NCI-H510A (cell line): ENCODE results near the gene WSCD1.

Experiments
- DNase-seq: peaks from one replicate; lab custom pipeline; 2025; lab: John Stamatoyannopoulos, UW

The WSCD1 gene

DNA sequence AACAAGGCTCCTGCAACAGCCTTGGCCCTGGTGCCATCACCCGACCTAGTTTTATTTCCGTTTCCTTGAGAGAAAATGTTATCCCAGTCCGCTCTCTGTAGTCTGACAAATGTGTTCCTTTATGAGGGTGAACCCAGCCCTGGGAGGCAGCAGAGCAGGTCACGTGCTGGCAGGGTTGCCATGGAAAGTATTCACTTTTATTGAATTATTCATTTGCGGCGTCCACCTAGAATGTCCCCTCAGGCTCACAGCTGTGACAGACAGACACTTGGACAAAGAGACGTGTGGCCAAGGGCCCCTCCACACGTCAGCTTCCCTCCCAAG, 90.0 kb downstream of the WSCD1 start:
- DNase-seq, result no peak

DNA sequence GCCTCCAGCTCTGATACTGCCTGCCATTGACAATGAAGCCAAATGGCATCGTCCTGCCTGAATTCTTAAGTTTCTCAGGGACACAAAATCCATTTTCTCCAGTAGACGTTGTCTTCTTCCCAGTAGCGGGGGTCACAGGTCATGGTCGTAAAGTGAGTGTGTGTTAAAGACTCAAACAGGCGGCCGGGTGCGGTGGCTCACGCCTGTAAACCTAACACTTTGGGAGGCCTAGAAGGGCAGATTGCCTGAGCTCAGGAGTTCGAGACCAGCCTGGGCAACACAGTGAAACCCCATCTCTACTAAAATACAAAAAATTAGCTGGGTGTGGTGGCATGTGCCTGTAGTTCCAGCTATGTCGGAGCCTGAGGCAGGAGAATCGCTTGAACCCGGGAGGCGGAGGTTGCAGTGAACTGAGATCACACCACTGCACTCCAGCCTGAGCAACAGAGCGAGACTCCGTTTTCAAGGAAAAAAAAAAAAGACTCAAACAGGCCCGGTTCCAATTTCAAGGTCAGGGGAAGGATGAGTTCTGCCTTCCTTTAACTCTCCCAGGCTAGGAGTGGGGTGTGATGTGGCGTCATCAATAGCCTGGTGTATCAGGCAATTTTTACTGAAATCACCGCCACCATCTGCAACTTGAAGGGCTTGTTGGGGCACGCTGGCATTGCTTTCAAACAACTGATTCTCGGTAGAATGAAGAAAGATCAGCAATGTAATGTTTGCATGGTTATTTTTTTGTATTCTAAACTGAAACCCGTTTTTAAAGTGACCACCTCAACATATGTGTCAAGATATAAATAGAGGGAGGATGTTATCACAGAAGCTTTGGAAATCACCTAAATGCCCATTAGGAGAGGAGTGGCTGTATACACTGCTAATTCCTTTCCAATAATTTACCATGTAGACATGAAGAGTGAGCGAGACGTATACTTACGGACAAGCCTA, 91.0 kb downstream of the WSCD1 start:
- no peak for DNase-seq

- no peak for DNase-seq
Observed at GRCh38 chr17:6162216-6162615, 92.0 kb downstream of the WSCD1 start.

- DNase-seq, result no peak
Observed at GRCh38 chr17:6162892-6163291, 92.7 kb downstream of the WSCD1 start.

GRCh38 chr17:6163612-6164333, 93.6 kb downstream of the WSCD1 start:
- DNase-seq, result no peak

GRCh38 chr17:6164996-6165395, 94.8 kb downstream of the WSCD1 start:
- no peak for DNase-seq

DNA sequence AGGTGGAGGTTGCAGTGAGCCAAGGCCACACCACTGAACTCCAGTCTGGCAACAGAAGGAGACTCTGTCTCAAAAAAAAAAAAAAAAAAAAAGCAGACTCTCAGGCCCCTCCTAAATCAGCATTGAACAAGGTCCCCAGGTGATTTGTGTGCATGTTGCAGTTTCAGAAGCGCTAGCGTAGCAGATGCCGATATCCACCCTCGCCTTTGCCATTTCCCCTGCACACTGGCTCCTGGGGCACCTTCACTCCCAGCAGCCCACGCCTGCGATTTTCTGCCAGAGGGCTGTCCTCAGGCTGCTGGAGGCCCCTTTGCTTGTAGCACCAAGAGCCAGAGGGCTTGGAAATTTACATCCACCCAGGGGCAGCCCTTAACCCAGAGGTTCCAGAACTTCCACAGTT, 95.6 kb downstream of the WSCD1 start:
- no peak for DNase-seq

DNA sequence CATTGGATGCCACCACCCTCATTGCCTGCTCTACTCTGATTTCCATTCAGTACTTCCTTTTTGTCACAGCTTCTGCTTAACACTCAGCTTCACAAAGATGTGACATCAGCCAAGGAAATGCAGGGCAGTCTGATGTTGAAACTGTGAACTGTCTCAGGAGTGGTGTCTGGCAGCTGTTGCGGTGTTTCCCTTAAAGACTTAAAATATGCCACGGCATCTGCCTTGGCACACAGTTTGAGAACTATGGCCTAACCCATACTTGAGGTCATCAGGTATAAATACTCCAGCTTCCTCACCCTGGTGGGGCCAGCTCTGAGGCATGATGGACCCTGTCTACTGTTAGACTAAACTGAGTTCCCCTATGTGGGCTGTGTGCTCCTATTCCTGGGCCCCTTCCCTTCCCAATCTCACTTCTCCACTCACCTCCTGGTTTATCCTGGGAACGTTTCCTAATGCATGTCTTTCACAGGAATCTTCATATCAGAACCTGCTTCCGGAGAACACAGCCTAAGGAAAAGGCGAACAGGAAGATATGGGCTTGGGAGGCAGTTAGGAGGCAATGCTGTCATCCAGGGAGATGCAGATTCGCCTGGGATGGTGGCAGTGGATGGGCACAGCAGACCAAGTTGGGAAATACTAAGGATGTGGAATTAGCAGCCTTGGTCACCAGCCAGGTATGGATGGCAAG, 96.5 kb downstream of the WSCD1 start:
- DNase-seq, result no peak

GRCh38 chr17:6168296-6168695, 98.1 kb downstream of the WSCD1 start:
- no peak for DNase-seq

DNA sequence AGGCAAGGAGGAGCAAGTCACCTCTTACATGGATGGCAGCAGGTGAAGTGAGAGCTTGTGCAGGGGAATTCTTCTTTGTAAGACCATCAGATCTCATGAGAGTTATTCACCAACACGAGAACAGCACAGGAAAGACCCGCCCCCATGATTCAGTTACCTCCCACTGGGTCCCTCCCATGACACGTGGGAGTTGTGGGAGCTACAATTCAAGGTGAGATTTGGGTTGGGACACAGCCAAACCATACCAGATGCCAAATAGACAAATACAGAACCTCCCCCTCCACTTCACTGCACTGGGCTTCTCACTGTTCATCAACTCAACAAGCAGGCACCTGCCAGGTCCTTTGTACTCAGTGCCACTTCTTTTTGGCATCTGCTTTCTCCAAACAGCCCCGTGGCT, 100.2 kb downstream of the WSCD1 start:
- no peak for DNase-seq

GRCh38 chr17:6172642-6173330, 102.6 kb downstream of the WSCD1 start:
- no peak for DNase-seq

GRCh38 chr17:6173653-6174052, 103.5 kb downstream of the WSCD1 start:
- no peak for DNase-seq
